HG03521 (cell line): ENCODE data around the gene ZSCAN22.

Source experiments
- ATAC-seq: cut with Tn5 transposase; IDR thresholded peaks from one replicate; pipeline ENCODE4 v1.9.1; 2021; ENCODE audit warnings: mild to moderate bottlenecking, moderate library complexity; ENCODE audit not compliant: unreplicated experiment

Gene ZSCAN22

GRCh38 chr19:58350871-58351557, 24.2 kb downstream of the ZSCAN22 start:
- no peak for ATAC-seq

DNA sequence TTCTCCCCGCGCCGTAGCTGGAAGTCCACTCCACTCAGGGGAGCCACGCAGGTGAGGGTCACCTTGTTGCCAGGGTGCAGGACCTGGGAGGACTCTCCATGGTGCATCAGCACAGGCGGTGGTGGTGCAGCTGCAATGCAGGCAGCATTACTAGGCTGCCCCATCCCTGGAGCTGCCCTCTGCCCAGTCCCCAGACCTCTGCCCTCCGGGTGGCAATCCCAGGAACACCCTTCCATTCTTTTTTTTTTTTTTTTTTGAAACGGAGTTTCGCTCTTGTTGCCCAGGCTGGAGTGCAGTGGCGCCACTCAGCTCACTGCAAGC, 24.7 kb downstream of the ZSCAN22 start:
- ATAC-seq: no peak

DNA sequence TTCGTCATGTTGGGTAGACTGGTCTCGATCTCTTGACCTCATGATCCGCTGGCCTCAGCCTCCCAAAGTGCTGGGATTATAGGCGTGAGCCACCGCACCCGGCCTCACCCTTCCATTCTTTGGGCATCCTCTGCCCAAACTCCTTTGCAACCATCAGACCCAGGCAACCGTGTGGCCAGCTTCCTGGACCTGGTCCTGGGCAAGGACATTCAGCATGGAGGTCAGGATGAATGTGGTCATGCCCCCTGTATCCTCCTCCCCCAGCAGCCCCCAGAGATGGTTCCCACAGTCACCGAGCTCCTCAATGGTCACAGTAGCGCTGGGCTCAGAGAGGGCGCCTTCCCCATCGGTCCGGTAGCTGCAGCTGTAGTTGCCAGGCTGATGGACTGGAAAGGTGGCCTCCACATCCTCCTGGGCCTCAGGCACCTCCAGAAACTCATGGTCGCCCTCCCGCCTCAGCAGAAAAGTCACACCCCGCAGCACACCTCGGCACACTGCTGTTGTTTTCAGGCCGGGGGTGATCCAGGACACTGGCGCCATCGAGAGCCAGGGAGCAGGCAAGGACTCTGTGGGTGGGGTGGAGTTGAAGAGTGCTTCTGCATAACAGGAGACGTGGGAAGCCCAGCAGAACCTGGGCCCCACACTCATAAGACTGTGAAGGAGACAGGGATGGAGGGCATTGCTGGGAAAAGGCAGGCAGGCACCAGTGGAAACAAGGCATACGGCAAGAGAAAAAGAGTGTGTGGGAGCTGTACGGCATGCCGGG, 25.4 kb downstream of the ZSCAN22 start:
- ATAC-seq: no peak

DNA sequence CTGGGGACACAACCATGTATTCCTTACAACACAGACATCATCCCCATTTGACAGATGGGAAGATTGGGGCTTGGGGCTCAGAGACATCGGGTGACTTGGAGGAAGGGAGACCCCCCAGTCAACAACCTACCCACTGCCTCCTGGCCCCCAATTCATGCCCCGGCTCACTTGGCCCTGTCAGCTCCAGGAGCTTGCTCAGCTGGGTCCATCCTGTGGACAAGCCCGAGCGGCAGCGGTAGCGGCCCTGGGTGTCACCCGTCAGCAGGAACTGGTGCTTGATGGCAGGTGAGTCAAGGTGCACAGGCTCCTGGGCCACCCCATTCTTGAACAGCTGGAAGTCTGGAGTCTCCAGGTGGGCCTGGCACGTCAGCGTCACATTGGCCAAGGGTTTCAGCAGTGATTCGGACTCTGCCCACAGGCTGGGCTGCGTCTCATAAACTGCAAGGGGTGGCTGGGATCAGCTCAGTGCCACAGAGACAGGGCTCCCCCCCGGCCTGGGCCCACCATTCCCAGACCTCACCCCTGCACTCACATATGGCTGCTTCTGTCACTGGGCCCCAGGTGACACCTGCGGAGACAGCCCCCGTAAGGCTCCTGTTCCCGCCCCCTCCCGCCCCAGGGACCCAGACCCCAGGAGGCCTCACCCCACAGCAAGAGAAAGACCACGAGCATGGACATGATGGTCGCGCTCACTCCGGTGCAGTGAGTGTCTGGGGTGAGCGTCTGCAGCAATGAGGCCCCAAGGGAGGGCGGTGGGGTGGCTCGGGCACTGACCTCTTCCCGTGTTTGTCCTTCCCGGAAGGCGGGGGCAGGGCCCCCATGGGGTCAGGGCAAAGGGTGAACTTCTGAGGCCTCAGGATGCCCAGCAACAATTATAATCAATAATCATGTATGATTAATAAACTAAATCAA, 26.2 kb downstream of the ZSCAN22 start, which contains the start of gene A1BG:
TSS of gene A1BG (minus strand) at position 733 of the 912 bp plus-strand sequence. CDS start at position 678, 55 bp downstream.
- no peak for ATAC-seq

- no peak for ATAC-seq
Observed at GRCh38 chr19:58353717-58354477, 27.1 kb downstream of the ZSCAN22 start.

DNA sequence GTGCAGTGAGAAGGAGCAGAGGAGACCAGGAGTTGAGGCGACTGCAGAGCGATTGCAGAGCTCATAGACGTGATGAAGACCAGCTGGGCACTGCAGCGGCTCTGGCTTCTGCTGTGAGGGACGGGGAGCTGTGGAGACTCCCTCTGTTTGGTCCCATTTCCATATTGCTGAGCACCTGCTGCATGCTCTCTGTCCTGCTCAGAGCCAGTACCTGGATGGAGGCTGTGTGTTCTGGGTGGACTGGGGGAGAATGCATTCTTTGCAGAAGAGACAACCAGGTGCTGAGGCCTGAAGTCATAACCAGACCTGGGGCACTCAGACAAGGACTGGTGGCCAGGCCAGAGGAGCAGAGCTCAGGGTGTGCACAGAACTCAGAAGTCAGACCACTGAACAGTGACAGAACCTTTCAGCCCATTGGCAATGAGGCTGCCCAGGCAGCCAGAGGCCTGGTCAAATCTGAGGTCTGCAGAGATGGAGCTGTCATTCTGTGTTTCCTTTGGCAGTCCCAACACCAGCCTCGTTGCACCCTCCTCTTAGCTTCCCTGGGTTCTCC, 27.8 kb downstream of the ZSCAN22 start:
- ATAC-seq: no peak

- no peak for ATAC-seq
Observed at GRCh38 chr19:58355215-58355796, 28.5 kb downstream of the ZSCAN22 start.

GRCh38 chr19:58355908-58356765, 29.3 kb downstream of the ZSCAN22 start:
- no peak for ATAC-seq

DNA sequence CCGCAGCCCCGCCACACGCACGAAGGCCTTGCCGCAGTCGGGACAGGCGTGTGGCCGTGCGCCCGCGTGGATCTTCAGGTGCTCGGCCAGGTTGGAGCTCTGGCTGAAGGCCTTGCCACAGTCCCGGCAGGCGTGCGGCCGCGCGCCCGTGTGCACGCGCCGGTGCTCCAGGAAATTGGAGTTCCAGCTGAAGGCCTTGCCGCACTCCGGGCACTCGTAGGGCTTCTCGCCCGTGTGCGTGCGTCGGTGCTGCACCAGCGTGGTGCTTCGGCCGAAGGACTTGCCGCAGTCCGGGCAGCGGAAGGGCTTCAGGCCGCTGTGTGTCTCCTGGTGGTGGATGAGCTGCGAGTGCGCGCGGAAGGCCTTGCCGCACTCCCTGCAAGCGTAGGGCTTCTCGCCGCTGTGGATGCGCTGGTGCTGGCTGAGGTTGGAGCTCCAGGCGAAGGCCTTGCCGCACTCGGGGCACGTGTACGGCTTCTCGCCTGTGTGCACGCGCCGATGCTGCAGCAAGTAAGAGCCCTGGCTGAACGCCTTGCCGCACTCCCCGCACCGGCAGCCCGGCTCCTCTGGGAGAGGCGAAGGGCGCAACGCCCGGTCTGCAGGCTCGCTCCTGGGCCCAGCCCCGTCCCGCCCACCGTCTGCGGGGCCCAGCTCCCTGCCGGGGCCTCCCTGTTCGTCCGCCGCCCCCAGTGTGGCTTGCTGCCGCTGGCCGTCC, 30.1 kb downstream of the ZSCAN22 start:
- no peak for ATAC-seq

DNA sequence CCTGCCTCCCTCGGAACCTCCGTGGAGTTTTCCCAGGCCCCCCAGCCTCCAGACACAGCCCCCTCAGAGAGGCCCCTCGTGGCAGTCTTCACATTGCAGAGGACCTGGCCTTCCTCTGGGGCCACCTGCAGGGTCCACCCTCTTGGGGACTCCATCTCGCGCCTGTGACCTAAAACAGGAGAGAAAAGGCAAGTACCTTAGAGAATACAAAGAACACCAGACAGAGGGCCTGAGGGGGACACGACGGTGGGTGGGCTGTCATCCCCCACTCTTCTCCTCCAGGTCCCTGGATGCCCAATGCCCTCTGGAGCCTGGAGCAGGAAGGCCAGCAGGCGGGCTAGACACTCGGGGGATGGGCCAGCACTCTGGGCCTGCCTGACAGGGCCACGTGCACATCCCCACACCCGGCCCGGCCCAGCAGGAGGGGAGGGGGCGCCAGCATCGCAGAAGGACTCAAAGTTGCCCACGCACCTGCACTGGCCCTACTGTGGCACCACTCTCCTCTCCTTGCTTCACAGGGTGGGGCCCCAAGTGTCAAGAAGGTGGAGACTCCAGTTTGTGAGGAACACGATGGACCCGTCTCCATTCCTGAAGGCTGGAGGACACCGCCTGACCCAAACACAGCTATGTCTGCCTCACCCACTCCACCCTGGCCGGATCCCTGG, 30.8 kb downstream of the ZSCAN22 start:
- no peak for ATAC-seq

- no peak for ATAC-seq
Observed at GRCh38 chr19:58361900-58362271, 35.1 kb downstream of the ZSCAN22 start.

DNA sequence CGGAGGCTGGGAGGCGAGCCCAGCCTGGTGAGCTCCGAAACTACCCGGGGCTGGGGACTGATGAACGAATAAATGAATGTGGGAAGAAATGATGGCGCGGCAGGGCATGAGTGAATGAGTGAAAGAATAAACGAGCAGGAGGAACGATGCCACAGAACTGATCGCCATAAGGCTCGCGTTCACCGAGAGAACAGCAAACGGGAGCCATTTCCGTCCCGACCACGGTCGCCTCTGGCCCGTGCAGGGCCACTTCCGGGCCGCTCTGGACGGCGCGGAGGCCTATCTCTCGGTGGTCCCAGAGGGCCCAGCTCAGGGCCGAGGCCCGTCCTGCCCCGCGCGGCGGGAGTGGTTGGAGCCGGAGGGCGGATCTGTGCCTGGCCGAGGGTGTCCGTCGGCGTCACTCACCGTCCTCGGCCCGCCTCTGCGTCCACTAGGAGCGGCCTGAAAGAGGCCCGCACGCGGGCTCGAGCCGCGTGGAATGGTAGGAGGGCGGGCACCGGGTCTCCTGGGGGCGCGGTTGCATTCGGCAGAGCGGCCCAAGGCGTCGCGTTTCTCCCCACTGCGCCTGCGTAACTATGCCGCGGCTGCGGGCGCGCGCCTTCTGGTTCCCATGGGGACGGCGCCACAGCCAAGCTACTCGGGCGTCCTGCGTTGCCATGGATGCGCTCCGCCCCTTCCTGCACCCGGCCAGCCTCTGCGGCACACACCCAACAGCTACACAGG, 35.6 kb downstream of the ZSCAN22 start, which contains the start of gene ZNF497:
TSS of gene ZNF497 (minus strand) at position 480 of the 723 bp plus-strand sequence. CDS start 5,116 bp downstream, outside the sequence.
- peak; percentile 82 for ATAC-seq

GRCh38 chr19:58364146-58364545, 37.4 kb downstream of the ZSCAN22 start:
- no peak for ATAC-seq

DNA sequence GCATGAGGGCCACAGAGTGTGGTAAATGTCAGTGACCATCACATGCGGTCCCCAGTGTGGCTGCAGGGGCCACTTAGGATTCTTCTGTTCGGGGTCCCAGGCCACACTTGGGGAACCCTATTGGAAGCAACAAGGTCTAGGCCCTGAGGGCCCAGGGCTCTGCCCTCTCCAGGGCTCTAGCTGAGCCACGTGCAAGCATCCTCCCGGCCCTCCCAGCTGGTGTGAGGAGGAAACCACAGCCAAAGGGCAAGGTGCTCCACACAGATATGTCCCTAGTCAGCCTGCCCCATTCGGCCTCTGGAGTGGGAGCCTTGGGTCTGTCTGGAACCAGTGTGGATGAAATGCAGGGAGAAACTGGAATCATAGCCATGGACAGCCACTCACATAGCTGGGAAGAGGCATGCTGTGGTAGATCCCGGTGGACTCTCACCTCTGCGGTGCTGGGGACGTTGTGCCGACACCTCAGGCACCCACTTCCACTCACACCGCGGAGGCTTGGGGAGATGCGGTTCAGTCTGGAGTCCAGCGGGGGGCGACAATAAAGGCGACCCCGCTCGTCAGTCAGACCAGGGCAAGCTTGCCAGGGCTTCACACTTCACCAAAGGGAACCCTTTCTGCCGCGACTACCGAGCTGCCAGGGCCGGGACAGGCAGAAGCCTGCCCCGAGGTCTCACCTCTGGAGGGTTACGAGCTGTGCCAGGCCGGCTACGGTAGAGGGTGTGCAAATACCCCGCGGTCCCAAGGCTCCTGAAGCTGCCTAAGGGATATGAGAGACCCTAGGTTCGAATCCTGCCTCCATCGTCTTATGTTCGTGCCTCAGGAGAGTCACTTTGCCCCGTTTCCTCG, 40.0 kb downstream of the ZSCAN22 start:
- ATAC-seq: no peak

DNA sequence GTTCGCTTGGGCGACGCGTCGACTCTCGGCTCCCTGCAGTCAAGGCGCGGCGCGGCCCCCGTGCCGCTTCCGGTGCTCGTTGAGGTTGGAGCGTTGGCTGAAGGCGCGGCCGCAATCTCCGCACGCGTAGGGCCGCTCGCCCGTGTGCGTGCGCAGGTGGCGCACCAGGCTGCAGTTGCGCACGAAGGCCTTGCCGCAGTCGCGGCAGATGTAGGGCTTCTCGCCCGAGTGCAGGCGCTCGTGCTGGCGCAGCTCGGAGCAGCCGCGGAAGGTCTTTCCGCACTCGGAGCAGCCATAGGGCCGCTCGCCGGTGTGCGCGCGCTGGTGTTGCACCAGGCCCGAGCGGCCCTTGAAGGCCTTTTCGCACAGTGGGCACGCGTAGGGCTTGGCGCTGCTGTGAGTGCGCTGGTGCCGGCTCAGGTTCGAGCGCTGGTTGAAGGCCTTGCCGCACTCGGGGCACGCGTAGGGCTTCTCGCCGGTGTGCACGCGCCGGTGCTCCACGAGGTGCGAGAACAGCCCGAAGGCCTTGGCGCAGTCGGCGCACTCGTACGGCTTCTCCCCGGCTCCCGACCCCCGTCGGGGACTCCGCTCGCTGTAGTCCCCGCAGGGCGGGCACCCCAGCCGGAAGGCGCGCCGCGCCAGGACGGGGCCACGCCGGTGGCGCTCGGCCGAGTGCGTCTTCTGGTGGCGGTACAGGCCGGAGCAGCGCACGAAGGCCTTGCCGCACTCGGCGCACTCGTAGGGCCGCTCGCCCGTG, 41.1 kb downstream of the ZSCAN22 start:
- no peak for ATAC-seq
